Astrocyte (in vitro differentiated cells and primary cell): Measurements from ENCODE around the gene BCOR.

ENCODE experiments used
- EZH2 ChIP-seq: IDR thresholded peaks from 2 replicates; pipeline ENCODE4 v1.6.1; 2012; ENCODE audit warnings: mild to moderate bottlenecking, low read length, inconsistent platforms; ENCODE audit not compliant: insufficient read depth
- TF ChIP-seq, protein P1 (sequence below): IDR thresholded peaks from 2 replicates; pipeline ENCODE4 v1.5.1; 2011; ENCODE audit warnings: low read depth, mild to moderate bottlenecking, inconsistent platforms, low read length, moderate library complexity; ENCODE audit not compliant: insufficient read depth

DNA sequence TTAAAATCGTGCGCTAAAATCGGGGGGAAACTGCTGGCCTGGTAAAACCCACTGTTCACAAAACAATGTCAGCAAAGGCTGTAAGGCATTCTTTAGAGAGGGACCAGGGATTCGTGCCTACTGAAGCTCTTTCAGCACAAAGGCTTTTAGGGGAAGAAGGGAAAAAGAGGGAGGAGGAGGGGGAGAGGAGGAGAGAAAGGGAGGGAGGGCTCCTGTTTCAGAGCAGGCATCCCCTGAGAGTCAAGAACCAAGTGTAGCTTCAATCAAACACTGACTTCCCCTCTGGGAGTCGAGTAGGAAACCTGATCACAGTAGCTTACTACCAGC is 9.5 kb downstream of the BCOR start:
- TF ChIP-seq, protein P1, sequence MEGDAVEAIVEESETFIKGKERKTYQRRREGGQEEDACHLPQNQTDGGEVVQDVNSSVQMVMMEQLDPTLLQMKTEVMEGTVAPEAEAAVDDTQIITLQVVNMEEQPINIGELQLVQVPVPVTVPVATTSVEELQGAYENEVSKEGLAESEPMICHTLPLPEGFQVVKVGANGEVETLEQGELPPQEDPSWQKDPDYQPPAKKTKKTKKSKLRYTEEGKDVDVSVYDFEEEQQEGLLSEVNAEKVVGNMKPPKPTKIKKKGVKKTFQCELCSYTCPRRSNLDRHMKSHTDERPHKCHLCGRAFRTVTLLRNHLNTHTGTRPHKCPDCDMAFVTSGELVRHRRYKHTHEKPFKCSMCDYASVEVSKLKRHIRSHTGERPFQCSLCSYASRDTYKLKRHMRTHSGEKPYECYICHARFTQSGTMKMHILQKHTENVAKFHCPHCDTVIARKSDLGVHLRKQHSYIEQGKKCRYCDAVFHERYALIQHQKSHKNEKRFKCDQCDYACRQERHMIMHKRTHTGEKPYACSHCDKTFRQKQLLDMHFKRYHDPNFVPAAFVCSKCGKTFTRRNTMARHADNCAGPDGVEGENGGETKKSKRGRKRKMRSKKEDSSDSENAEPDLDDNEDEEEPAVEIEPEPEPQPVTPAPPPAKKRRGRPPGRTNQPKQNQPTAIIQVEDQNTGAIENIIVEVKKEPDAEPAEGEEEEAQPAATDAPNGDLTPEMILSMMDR: no peak
- TF ChIP-seq EZH2: no peak
